ENCODE results near the gene OPRD1. TPM values are rescaled to one million over a fixed set of nuclear protein-coding genes. Genes with fewer than 3 reads are reported as not detected.

Gene OPRD1
- total RNA-seq, 4 donors from 2014 or later, result 0.15 to 0.24 (median 0.24) TPM; not detected in 1

DNA sequence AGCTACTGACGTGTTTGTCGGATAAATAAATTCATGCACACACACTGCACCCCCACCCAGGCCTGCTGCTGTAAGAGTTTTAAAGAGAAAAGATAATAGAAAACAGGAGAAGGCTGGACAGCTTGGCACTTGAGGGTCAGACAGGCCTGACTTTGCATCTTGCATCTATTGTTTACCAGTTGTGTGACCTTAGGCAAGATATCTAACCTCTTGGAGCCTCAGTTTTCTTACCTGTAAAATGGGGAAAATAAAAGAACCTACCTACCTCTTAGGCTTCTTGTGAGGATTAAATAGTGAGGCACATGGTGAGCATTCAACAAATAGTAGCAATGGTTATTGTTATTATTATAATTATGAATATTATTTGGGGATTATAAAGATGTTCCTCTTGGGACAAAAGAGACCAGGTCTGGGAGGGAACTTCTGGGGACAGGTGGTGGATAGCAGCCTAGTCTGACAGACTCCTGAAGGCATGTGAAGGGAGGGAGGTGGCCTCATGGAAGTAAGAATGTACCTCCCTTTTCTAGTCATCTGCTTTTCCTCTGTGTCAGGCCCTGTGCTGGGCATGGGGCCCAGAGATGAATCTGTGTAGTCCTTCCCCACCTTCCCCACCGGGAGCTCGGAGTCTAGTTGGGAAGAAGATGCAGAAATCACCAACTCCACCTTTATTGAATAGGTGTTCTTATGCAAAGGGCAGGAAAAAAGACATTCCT is 84.1 kb downstream of the OPRD1 start:
- in situ Hi-C loops (cut with MboI; ENCODE audit: low sequenced_read_pairs in 4 of 4), result loop anchor here (25.0 kb wide), 4 partner anchors 259 to 1816 kb away; partner anchors contain the start of genes RNU11 (in 2 of the 4), TAF12 (in 2 of the 4), MATN1 (in 1 of the 4) and PHACTR4 (in 1 of the 4)
- ATAC-seq, result no peak

DNA sequence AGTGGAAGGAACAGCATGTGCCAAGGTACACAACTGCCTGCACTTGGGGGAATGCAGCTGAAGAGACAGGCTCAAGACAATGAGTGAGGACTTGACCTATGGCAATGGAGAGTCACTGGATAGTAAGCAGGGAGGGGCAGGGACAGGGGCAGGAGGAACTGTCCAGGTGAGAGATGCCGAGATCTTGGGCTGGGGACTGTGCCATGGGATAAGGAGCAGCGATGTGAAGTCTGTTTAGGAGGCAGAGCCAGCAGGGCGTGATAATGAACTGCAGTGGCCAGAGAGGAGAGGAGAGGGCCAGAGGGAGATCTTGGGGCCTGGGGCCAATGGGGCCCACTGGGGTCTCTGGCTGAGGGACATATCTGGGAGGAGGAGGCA is 84.6 kb downstream of the OPRD1 start:
- H3K9me3 ChIP-seq, result no peaks in the 10 kb centered on the region
- H3K4me1 ChIP-seq, result peaks cover 10 to 11% of the 10 kb centered on the region in 2 donors
- H3K4me3 ChIP-seq, result no peak overlapping the region
- no peak for DNase-seq
- TF ChIP-seq, protein P1, sequence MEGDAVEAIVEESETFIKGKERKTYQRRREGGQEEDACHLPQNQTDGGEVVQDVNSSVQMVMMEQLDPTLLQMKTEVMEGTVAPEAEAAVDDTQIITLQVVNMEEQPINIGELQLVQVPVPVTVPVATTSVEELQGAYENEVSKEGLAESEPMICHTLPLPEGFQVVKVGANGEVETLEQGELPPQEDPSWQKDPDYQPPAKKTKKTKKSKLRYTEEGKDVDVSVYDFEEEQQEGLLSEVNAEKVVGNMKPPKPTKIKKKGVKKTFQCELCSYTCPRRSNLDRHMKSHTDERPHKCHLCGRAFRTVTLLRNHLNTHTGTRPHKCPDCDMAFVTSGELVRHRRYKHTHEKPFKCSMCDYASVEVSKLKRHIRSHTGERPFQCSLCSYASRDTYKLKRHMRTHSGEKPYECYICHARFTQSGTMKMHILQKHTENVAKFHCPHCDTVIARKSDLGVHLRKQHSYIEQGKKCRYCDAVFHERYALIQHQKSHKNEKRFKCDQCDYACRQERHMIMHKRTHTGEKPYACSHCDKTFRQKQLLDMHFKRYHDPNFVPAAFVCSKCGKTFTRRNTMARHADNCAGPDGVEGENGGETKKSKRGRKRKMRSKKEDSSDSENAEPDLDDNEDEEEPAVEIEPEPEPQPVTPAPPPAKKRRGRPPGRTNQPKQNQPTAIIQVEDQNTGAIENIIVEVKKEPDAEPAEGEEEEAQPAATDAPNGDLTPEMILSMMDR (IDR thresholded peaks at IDR 0.05 in 4 of 5, conservative IDR thresholded peaks at IDR 0.05 in 1 of 5), result no peak
- no peak for TF ChIP-seq POLR2A (IDR thresholded peaks at IDR 0.05)
- H3K36me3 ChIP-seq, result no peaks in the 10 kb centered on the region
- no peak overlapping the region for H3K27ac ChIP-seq
- no peak for ATAC-seq
- intact Hi-C loops (cut with DNase I; ENCODE audit: low total_unique reads), result no loop called here
- no peaks in the 10 kb centered on the region for H3K27me3 ChIP-seq
- in situ Hi-C loops (cut with MboI; ENCODE audit: low sequenced_read_pairs in 4 of 4), result loop anchor here (25.0 kb wide), 4 partner anchors 259 to 1816 kb away; partner anchors contain the start of genes RNU11 (in 2 of the 4), TAF12 (in 2 of the 4), MATN1 (in 1 of the 4) and PHACTR4 (in 1 of the 4)

More for the DNA sequence above, 84.1 kb downstream of the OPRD1 start:
- Histone ChIP-seq H3K27me3 (no peaks in the 10 kb centered on the region), H3K27ac (no peak overlapping the region), H3K9me3 (no peaks in the 10 kb centered on the region), H3K4me1 (peaks cover 10 to 11% of the 10 kb centered on the region in 2 donors), H3K4me3 (no peak overlapping the region), H3K36me3 (no peaks in the 10 kb centered on the region)
- TF ChIP-seq, protein P1 (IDR thresholded peaks at IDR 0.05 in 4 of 5, conservative IDR thresholded peaks at IDR 0.05 in 1 of 5), result no peak
- no peak for TF ChIP-seq POLR2A (IDR thresholded peaks at IDR 0.05)
- DNase-seq, result no peak
- intact Hi-C loops (cut with DNase I; ENCODE audit: low total_unique reads), result no loop called here

DNA sequence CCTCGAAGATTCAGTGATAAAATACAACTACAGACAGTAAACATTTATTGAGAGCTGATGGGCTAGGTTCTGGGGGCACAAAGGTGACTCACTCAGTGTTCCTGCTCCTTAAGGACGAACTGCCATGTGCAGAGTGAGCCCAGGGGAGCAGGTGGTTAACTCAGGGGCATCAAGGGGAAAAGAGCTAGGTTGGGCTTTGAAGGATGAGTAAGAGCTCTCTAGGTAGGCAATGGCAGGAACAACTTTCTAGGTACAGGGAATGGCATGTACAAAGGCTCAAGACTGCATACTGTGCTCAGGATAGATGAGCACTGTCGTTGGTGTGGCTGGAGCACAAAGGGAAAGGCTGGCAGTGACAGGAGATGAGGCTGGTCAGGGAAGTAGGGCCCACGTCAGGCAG is 85.8 kb downstream of the OPRD1 start:
- Histone ChIP-seq H3K27ac (no peak overlapping the region), H3K9me3 (no peaks in the 10 kb centered on the region), H3K36me3 (no peaks in the 10 kb centered on the region), H3K27me3 (no peaks in the 10 kb centered on the region), H3K4me1 (peaks cover 10 to 11% of the 10 kb centered on the region in 2 donors), H3K4me3 (no peak overlapping the region)
- ATAC-seq (no peak), DNase-seq (no peak)
- TF ChIP-seq POLR2A (IDR thresholded peaks at IDR 0.05), result no peak
- TF ChIP-seq, protein P1 (IDR thresholded peaks at IDR 0.05 in 4 of 5, conservative IDR thresholded peaks at IDR 0.05 in 1 of 5), result no peak
- in situ Hi-C loops (cut with MboI; ENCODE audit: low sequenced_read_pairs in 4 of 4), result loop anchor here (25.0 kb wide), 4 partner anchors 260 to 1815 kb away; partner anchors contain the start of genes RNU11 (in 2 of the 4), TAF12 (in 2 of the 4), MATN1 (in 1 of the 4) and PHACTR4 (in 1 of the 4)
- intact Hi-C loops (cut with DNase I; ENCODE audit: low total_unique reads), result no loop called here

DNA sequence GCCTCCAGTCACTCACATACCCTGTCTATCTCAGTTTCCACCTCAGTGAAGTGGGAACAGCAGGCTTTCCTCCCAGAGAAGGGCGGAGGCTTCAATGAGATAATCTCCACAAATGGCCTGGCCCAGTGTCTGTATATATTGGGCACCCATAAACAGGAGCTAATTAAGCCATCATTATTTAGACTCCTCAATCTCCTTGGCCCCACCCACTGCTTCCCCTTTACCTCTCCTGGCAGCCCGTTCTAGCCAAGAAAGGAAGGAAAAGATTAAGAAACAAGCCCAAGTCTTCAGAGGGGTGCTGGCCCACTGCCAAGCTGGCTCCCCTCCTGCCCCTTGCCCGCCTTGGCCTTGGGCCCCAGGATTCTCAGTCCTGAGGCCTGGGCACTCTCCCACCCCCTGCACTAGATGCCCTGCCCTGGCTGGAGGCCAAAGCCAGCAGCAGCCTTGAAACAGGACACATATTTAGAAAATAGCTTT is 86.5 kb downstream of the OPRD1 start:
- no peaks in the 10 kb centered on the region for H3K36me3 ChIP-seq
- no peaks in the 10 kb centered on the region for H3K9me3 ChIP-seq
- in situ Hi-C loops (cut with MboI; ENCODE audit: low sequenced_read_pairs in 4 of 4), result loop anchor here (25.0 kb wide), 4 partner anchors 261 to 1814 kb away; partner anchors contain the start of genes RNU11 (in 2 of the 4), TAF12 (in 2 of the 4), MATN1 (in 1 of the 4) and PHACTR4 (in 1 of the 4)
- no peak for TF ChIP-seq POLR2A (IDR thresholded peaks at IDR 0.05)
- TF ChIP-seq, protein P1 (IDR thresholded peaks at IDR 0.05 in 4 of 5, conservative IDR thresholded peaks at IDR 0.05 in 1 of 5), result no peak
- DNase-seq, result no peak
- H3K4me3 ChIP-seq, result no peak overlapping the region
- intact Hi-C loops (cut with DNase I; ENCODE audit: low total_unique reads), result no loop called here
- H3K27me3 ChIP-seq, result no peaks in the 10 kb centered on the region
- peaks cover 10 to 11% of the 10 kb centered on the region in 2 donors for H3K4me1 ChIP-seq
- H3K27ac ChIP-seq, result peak overlapping the region in 1 of 4 donors; percentile 27
- ATAC-seq, result no peak
